Uterus (tissue), 4 donors: Measurements from ENCODE around the gene C1S. TPM values are rescaled to one million over a fixed set of nuclear protein-coding genes. Genes with fewer than 3 reads are reported as not detected.
"Not testable (repeated sequence)": the region's sequence is repeated elsewhere in the genome, so short reads cannot be mapped to it uniquely, and the experiment has no call there.

Experiments used
- DNase-seq, 2 donors: peaks; one replicate each; pipeline ENCODE4 v3.0.0-alpha.2; 2019 to 2020
- H3K27ac ChIP-seq, 2 donors: fragments of 200-600 bp; sonication (generic); 1 replicate in 1 of 2; 2 replicates in 1 of 2; pipeline ENCODE4 v1.5.1; 2016 to 2018
- H3K27me3 ChIP-seq, 2 donors: fragments of 200-600 bp; sonication (generic); one replicate each; pipeline ENCODE4 v1.5.1; 2018 to 2019; ENCODE audit warnings: control low read depth in 1 of 2
- H3K36me3 ChIP-seq, 2 donors: fragments of 200-600 bp; sonication (generic); one replicate each; pipeline ENCODE4 v1.5.1; 2019; ENCODE audit warnings: control low read depth in 1 of 2
- H3K4me1 ChIP-seq, 2 donors: fragments of 200-600 bp; sonication (generic); one replicate each; pipeline ENCODE4 v1.5.1; 2018 to 2019; ENCODE audit warnings: control low read depth in 1 of 2
- H3K4me3 ChIP-seq, 2 donors: fragments of 200-600 bp; sonication (generic); 1 replicate in 1 of 2; 2 replicates in 1 of 2; pipeline ENCODE4 v1.5.1; 2018 to 2019; ENCODE audit warnings: mild to moderate bottlenecking in 1 of 2
- H3K9me3 ChIP-seq, 2 donors: fragments of 200-600 bp; sonication (generic); one replicate each; pipeline ENCODE4 v1.5.1; 2019; ENCODE audit warnings: control low read depth in 1 of 2
- POLR2A ChIP-seq, 2 donors: fragments of 450-650 bp; IDR thresholded peaks; one replicate each; pipeline ENCODE4 v1.6.1; 2016; ENCODE audit warnings: antibody characterized with exemption in 2 of 2, mild to moderate bottlenecking in 1 of 2, moderate library complexity in 1 of 2
- intact Hi-C: fragments of 100-400 bp; cut with DNase I; formaldehyde crosslinking; loops from one replicate; pipeline ENCODE4 v1.15.1; 2023; ENCODE audit warnings: low total_unique reads
- total RNA-seq, 4 donors: library from RNA; depleted of rRNA in 3 of 4; stranded (reverse); fragments of >200 nt in 3 of 4; gene quantifications; one replicate each; pipeline versions ENCODE4 v1.1.0 to v1.2.4, GENCODE V29; 2014 to 2023
- TF ChIP-seq, protein P1 (sequence below), 4 experiments: fragments of 200-600 bp in 2 of 4; fragments of 450-650 bp in 2 of 4; sonication (generic) in 2 of 4; IDR thresholded peaks; one replicate each; pipeline ENCODE4 v1.5.1; 2016 to 2019; ENCODE audit warnings: antibody characterized with exemption in 4 of 4, mild to moderate bottlenecking in 2 of 4, moderate library complexity in 1 of 4
- donor health status: DM: yes; HTN: yes; CAD: no.

Gene C1S
- total RNA-seq, 4 donors from 2014 or later: 172 to 554 (median 468) TPM

DNA sequence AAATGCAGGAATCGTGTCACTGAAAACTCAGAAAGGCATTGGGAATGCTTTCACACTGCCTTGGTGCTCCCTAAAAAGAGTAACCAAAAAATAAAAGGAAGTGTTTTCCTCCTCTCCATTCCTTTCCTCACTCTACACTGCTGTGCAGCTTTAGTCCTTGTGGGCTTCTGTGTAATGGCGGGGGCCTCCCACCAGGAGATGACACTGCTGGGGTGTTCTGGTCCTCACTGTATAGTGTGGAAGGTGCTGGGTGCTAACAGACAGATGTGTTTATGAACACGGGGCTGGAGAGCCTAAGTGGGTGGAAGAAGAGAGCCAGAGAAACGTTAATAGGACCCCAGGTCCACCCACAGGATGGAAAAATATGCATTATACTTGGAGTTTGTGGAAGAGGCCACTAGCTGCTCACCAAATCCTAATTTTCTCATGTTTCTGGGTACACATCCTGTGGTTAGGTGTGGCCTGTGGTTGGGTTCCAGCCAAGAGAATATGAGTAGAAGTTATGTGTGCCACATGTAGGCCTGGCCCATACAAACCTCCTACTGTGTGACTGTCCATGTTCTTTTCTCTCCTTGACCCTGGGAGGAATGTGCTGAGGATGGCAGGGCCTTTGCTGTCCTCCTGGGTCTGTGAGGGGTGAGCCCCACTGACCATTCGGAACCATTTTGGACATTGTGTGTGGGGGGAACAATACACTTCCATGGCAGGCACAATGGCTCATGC lies 14.0 kb upstream of the C1S start:
- no peaks in the 10 kb centered on the region for H3K36me3 ChIP-seq
- DNase-seq: no peak
- H3K27me3 ChIP-seq: no peaks in the 10 kb centered on the region
- no peak overlapping the region for H3K4me3 ChIP-seq
- intact Hi-C loops: no loop called here
- TF ChIP-seq POLR2A (IDR thresholded peaks at IDR 0.05): no peak
- TF ChIP-seq, protein P1, sequence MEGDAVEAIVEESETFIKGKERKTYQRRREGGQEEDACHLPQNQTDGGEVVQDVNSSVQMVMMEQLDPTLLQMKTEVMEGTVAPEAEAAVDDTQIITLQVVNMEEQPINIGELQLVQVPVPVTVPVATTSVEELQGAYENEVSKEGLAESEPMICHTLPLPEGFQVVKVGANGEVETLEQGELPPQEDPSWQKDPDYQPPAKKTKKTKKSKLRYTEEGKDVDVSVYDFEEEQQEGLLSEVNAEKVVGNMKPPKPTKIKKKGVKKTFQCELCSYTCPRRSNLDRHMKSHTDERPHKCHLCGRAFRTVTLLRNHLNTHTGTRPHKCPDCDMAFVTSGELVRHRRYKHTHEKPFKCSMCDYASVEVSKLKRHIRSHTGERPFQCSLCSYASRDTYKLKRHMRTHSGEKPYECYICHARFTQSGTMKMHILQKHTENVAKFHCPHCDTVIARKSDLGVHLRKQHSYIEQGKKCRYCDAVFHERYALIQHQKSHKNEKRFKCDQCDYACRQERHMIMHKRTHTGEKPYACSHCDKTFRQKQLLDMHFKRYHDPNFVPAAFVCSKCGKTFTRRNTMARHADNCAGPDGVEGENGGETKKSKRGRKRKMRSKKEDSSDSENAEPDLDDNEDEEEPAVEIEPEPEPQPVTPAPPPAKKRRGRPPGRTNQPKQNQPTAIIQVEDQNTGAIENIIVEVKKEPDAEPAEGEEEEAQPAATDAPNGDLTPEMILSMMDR (IDR thresholded peaks at IDR 0.05): no peak
- no peaks in the 10 kb centered on the region for H3K9me3 ChIP-seq
- no peaks in the 10 kb centered on the region for H3K4me1 ChIP-seq
- no peak overlapping the region for H3K27ac ChIP-seq

DNA sequence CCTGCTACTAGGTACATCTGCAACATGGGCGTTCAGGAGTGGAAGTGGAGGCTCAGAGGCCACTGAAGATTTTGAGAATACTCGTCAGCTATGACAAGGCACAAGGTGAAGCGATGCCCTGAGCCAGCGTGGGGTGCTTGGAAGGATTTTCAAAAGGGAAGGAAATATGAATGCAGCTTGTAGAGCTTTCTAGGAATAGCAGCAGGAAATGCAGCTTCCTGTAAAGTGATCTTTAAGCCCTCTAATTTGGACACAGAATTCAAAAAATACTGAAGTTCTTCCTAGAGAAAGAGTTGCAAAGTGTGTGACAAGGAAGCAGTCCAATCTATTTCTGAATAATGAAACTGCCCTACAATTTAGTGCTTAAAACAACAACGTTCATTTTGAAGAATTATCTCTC lies 13.2 kb upstream of the C1S start:
- DNase-seq: no peak
- intact Hi-C loops: no loop called here
- Histone ChIP-seq H3K4me1 (no peaks in the 10 kb centered on the region), H3K36me3 (no peaks in the 10 kb centered on the region), H3K27ac (no peak overlapping the region), H3K27me3 (no peaks in the 10 kb centered on the region), H3K4me3 (no peak overlapping the region), H3K9me3 (no peaks in the 10 kb centered on the region)
- TF ChIP-seq, protein P1 (IDR thresholded peaks at IDR 0.05): no peak
- no peak for TF ChIP-seq POLR2A (IDR thresholded peaks at IDR 0.05)

DNA sequence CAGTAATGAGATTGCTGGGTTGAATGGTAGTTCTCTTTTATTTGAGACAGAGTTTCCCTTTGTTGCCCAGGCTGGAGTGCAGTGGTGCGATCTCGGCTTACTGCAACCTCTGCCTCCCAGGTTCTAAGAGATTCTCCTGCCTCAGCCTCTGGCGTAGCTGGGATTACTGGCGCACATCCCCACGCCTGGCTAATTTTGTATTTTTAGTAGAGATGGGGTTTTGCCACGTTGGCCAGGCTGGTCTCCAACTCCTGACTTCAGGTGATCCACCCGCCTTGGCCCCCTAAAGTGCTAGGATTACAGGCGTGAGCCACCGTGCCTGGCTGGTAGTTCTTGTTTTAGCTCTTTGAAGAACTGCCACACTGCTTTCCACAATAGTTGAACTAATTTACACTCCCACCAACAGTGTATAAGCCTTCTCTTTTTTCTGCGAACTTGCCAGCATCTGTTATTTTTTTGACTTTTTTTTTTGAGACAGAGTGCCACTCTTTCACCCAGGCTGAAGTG lies 11.0 kb upstream of the C1S start:
- intact Hi-C loops, DNase-seq, H3K27me3 ChIP-seq, H3K27ac ChIP-seq, H3K9me3 ChIP-seq, H3K4me3 ChIP-seq, H3K36me3 ChIP-seq, H3K4me1 ChIP-seq: not testable (repeated sequence)

DNA sequence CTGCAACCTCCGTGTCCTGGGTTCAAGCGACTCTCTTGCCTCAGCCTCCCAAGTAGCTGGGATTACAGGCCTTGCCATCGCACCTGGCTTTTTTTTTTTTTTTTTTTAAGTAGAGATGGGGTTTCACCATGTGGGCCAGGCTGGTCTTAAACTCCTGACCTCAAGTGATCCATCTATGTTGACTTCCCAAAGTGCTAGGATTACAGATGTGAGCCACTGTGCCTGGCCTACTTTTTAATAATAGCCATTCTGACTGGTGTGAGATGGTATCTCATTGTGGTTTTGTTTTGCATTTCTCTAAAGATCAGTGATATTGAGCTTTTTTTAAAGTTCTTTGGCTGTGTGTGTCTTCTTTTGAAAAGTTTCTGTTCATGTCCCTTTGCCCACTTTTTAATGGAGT lies 10.5 kb upstream of the C1S start:
- H3K4me3 ChIP-seq, intact Hi-C loops, H3K36me3 ChIP-seq, H3K4me1 ChIP-seq, H3K27me3 ChIP-seq, H3K9me3 ChIP-seq, DNase-seq, H3K27ac ChIP-seq: not testable (repeated sequence)

DNA sequence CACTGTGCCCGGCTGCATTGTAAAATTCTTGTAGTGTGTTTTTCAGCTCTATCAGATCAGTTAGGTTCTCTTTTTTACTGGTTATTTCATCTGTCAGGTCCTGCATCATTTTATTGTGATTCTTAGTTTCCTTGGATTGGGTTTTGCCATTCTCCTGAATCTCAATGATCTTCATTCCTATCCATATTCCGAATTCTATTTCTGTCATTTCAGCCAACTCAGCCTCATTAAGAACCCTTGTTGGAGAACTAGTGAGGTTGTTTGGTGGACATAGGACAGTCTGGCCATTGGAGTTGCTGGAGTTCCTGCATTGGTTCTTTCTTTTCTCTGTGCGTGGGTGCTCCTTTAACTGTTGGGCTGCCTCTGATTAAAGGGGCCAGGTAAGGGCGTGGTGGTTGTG lies 5.6 kb upstream of the C1S start:
- no peaks in the 10 kb centered on the region for H3K27me3 ChIP-seq
- no peak for TF ChIP-seq POLR2A (IDR thresholded peaks at IDR 0.05)
- TF ChIP-seq, protein P1 (IDR thresholded peaks at IDR 0.05): no peak
- no peaks in the 10 kb centered on the region for H3K9me3 ChIP-seq
- H3K4me3 ChIP-seq: no peak overlapping the region
- no peak for DNase-seq
- H3K27ac ChIP-seq: no peak overlapping the region
- peaks cover 0 to 6% of the 10 kb centered on the region in 2 donors for H3K4me1 ChIP-seq
- no peaks in the 10 kb centered on the region for H3K36me3 ChIP-seq
- intact Hi-C loops: no loop called here

DNA sequence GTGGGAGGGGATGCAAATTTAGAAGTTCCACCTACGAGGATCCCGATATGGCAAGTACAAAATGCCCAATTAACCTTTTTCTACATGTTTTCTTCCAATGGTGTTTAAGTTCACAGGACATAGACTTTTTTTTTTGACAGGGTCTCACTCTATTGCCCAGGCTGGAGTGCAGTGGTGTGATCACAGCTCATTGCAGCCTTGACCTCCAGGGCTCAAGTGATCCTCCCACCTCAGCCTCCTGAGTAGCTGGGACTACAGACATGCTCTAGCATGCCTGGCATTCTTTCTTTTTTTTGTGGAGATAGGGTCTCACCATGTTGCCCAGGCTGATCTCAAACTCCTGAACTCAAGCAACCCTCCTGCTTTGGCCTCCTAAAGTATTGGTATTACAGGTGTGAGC lies 4.8 kb upstream of the C1S start:
- H3K27me3 ChIP-seq, H3K27ac ChIP-seq, H3K9me3 ChIP-seq, H3K4me3 ChIP-seq, DNase-seq, H3K4me1 ChIP-seq, H3K36me3 ChIP-seq, intact Hi-C loops: not testable (repeated sequence)
